HG03521 (cell line): ENCODE data around the gene B4GALT1.
A peak's percentile ranks its signal among the peaks of the same experiment; 100 is the strongest.

ENCODE experiments used
- ATAC-seq: cut with Tn5 transposase; IDR thresholded peaks from one replicate; pipeline ENCODE4 v1.9.1; 2021; ENCODE audit warnings: mild to moderate bottlenecking, moderate library complexity; ENCODE audit not compliant: unreplicated experiment

The B4GALT1 gene

DNA sequence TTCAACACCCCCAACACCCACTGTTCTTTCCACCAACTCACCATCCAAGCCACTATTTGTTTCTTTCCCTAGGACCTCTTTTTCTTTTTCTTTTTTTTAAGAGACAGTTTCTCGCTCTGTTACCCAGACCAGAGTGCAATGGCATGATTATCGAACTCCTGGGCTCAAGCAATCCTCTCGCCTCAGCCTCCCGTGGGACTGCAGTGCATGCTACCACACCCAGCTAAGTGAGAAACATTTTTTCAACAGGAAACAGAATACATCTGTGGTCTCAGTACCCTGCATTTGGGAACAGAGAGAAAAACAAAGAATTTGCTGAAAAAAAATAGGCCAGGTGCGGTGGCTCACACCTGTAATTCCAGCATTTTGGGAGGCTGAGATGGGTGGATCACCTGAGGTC, 24.6 kb downstream of the B4GALT1 start:
- ATAC-seq = no peak

DNA sequence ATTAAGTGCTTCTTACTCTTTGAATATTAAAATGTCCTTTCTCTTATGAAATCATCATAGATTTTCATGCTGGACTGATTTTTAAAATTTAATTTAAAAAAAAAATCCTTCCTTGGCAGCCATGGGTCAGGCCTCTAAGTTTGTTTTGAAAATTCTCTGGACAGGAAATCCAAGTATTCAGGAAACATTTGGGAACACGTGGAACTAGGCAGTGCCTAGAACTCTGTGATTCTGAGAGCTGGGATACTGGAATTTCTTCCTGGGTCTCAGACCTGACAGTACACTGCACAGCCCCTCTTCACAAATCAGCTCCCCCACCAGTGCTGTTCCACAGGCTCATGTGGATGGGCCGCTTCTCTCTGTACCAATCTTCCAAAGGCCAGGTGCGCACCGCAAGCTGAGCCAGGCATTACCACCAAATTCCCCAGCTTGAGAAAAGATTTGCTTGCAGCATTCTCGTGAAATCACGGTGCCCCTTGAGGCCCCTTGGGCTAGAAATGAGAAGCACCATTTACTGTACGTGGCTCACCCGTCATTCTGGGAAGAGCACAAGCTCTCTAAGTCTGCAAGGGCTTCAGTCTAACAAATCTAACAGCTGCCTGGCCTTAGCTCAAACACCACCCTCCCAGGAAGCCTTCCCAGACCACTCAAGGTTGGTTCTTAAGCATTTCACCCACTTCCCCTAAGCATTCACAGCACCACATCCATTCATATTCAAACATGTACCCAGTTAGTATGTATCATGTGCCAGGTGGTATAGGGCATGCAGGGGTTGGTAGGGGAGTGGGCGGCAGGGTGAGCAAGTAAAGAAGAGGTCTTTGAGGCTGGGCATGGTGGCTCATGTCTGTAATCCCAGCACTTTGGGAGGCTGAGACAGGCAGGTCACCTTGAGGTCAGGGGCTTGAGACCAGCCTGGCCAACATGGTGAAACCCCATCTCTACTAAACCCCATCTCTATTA, 26.5 kb downstream of the B4GALT1 start:
- ATAC-seq = no peak

DNA sequence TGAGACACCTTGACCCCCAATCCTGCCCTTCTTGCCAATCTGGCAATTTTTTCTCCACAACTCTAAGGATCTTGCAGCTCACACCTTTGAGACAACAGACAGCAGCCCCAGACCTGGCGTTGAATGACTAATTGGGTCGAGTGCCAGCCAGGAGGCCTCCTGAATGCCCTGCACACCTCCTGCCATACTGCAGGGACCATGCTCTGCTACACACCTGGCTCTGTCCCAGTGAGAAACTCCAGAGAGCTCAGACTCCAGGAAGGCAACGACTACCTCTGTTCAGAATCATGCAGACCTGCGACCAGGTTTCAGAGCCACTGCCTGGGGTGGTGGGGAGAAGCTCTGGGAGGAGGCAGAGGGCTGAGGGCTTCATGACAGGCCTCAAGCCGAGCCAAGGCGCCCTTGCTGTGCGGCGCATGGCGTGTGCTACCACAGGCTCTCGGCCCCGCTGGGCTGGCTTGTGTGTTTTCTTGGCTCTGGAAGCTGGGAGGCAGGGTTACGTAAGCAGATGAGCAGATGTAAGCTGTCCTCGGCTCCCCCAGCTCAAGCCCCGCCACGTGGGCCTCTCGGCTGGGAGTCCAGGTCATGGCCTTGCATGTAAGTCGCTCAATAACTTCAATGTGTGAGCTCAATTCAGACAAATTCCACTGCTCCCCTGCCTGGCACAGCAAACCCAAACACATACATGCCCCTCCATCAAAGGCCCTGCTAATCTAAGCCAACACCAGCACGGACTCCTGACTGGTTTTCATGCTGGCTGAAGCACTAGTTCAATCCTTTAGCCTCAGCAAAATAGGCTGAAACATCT, 27.5 kb downstream of the B4GALT1 start:
- no peak for ATAC-seq

DNA sequence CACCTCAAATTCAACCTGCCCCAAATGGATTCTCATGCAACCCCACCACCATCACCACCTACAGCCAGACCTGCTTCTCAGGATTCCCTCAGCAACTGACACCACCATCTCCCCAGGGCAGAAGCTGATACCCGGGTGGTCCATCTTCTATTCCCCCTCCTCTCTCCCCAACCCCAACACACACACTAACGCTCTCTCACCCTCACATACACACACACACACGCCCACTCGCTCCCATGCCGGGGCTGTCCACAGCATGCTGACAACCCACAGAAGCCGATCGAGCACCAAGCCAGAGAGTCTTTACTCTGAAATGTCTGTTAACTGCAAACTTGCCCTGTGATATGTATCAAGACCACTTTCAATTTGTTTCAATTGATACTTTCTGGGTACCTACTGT, 28.4 kb downstream of the B4GALT1 start:
- no peak for ATAC-seq

DNA sequence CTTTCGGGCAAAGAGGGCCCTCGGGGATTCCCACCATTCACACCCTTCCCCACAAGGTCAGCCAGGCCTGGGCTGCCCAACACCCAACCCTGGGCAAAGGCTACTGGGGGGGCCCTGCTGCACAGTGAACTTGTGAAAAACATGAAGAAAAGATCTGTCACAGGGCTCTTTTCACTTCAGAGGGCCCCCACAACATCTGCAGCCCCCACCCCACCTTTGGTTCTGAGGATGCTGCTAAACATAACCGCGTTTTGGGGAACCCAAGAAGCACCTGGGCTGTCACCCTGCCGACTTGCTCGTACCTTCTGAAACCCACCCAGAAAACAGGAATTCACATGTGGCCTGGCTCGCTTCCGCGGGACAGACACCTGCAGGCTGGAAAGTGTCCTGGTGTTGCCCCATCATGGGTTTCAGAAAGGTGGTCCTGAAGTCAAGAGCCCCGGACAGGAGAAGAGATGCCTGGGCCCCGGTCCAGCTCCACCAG, 29.3 kb downstream of the B4GALT1 start:
- no peak for ATAC-seq

DNA sequence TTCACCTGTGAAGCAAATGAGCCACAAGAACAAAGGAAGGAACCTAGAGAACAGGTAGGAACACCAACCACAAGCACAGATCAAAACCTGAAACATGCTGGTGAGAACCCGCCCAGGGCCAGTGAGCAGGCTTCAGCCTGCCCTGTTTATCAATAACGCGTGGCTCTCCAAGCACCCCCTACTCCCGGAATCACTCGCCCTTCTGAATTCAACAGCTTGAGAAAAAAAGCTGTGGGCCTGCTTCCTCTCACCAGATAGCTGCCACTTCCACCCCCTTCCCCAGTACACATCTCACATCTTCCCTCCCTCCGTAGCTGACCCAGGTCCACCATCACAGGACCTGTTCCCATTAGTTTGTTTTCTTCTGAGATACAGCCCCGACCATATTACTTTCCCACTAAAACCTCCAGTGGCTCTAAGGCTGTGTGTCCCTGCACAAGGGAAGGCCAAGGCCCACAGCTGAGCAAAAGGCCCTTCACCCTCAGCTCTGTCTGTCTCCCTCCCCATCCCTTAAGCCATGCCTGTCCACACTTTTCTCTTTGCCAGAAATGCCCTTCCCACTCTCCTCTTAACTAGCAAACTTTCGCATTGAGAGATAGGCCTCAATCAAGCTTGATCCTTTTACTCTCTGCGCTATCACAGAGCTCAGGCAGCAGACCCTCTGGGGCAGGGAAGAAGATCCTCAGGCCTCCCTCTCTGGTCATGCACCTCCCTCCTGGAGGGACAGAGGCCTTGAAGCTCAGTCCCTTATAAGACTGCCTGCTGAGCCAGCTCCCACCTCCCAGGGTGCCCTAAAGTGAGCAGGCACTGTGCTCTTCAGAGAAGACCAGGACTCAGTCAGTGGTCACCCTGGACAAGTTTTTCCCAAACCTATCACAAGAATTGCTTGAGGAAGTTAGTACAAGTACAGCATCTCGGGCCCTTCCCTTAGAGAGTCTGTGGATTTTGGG, 30.1 kb downstream of the B4GALT1 start:
- ATAC-seq = no peak

DNA sequence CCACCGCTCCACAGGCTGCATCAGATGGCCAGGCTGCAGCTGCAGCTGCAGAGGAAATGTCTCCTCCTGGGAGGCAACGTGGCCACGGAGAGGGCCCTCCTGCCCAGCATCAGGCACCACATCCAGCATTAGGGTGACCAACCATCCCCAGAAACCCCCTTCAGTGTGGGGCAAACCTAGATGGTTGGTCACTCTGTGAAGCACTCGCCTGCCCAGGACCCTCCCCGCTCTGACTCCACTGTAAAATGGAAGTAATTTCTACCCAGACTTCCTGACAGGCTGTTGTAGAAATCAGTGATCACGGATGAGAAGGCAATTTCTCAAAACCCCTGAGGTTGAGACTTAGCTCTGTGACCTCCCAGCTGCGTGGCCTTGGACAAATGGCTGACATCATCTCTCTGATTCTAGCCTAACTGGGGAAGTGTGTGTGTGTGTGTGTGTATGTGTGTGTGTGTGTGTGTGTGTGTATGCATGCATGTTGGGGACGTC, 31.6 kb downstream of the B4GALT1 start:
- ATAC-seq = no peak

DNA sequence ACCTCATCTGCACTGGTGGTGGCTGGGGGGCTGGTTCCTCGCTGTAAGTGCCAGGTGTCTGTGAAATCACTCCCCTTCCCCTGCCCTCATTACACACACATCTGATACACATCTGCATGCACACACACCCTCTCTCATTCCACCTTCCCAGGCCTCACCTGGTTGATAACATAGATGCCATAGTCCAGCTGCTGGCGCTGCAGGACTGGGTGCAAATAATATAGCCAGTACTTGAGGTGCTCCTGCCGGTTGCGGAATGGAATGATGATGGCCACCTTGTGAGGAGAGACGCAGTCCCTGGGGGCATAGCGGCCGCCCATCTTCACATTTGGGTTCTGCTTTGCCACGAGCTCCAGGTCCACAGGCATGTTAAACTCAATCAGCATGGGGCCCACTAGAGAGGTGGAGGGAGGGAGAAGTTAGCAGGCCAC, 32.1 kb downstream of the B4GALT1 start:
- no peak for ATAC-seq

DNA sequence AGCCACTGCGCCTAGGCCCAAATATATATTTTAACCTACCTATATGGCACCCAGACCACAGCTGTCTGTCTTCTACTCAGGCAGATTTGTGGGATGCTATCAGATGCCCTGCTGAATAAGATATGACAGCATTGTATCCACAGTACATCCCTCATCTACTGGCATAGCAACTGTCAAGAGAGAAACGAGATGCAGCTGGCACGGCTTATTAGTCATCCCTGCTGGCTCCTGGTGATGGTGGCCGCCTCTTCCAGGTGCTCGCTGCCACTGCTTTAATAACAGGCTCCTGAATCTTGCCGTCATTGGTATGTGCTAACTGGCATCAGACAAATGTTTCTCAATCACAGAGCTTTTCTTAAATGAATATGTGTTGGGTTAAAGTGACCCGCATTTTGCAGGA, 34.0 kb downstream of the B4GALT1 start:
- no peak for ATAC-seq

DNA sequence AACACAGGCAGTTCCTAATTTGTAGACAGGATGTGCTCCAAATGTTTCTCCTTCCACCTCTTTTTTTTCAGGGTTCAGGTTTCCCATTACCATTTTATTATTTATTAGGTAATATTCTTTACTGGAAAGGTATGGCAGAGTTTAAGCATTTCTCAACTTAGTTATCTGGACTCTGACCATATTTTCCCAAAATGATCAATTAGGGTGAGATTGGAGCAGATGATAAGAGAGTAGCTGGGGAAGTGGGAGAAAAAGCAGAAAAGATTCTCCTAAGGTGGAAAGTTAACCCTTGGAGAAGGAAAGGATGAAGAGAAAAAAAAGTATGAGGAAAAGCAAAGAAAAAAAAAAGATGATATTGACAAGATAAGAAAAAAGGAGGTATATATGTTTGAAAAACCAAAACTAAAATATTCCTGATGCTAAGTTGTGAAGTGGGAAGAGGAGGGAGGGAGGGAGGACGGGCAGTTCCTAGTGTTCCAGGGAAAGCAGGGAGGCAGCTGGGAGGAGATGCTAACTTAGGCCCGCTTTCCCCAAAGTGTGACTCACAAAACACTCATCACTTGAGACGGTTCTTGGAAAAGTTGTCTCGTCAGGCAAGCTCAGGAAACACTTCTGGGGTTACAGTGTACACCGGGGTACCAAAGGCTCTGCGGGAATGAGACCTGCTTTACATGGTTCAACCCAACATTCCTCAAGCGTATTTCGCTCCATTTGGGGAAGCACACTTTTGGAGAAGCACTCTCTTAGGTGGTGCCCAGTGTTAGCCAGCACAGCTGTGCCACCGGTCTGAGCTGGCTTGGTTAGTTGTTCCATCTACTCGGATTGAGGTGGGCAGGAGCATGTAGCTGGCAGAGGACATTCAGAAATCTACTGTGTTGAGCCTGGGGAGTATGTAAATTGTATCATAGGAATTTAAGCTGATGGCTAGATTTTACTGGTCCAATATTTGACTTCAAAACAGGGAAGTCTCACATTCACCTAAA, 35.1 kb downstream of the B4GALT1 start:
- ATAC-seq = no peak

DNA sequence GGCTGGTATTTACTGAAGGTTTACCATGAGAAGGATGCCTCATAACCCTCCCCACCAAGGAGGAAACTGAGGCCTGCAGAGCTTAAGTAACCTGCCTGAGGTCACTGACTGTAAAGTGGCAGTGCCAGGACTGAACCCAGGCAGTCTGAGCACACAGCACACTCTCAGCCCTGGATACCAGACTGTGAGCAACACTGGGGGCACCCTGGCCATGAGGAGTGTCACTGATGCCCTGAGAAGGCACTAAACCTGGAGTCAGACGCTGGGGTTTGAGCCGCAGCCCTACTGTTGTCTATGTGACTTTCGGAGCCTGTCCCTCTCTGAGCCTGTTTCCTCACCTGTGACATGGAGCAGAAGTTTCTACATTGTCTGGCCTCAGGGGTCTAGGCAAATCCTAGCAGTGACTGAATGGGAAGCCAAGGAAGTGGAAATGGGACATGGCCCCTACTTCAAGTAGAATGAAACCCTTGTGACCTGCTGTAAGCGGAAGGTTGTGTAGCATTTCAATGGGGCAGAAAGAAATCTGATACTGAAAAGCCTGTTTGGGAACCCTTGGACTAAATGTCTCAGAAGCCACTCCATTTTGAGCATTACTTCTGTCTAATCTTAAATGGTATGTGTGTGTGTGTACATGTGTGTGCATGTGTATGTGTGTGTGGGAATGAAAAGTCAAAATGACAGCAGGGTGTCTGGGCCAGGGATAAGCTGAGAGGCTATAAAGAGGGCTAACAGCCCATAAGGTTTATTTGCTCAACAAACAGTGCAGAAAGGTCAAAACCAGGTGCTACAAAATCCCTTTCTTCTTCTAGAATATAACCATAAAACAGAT, 36.0 kb downstream of the B4GALT1 start:
- ATAC-seq = no peak

DNA sequence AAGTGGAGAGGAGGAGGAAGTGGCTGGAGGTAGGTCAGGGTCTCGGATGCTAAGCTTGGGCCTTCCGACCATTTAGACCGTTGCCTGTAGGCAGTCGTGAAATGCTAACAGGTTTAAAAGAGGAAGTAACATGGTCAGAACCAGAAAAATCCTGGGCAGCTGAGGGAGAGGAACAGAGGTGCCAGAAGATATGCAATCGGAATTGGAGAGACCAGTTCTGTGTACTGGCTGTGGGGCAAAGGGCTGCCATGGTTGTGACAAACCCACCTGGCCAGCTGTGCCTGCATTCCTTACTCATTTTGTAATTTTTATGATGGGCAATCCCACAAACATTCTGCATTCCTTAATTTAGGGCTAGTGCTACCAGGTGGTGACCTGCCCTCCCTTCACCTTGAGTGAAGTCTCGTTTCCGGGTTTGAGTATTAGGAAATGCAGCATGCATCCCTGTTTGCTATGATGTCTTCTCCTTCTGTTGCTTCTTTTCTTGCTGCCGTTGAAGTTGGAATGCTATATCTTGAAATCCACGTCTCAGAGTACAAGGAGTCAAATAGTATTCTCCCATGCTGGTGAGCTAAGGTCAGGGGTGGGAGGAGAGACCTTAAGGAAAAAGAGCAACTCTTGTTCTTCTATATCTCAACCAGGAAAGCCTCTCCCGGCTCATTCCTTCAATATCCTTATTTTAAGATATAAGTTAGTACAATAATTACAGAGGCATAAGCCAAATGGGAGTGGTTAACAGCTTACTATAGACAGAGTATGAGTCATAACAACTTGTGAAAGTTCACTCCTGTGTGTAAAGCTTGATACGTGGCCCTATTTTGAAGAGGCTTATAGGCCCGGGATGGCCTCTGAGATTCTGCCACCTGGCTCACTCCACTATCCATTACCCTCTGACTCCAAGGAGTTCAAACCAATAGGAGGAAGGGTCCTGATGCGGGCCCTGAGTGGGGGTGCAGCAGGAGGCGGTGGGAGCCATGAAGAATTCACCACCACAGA, 37.0 kb downstream of the B4GALT1 start:
- peak; percentile 74 for ATAC-seq

DNA sequence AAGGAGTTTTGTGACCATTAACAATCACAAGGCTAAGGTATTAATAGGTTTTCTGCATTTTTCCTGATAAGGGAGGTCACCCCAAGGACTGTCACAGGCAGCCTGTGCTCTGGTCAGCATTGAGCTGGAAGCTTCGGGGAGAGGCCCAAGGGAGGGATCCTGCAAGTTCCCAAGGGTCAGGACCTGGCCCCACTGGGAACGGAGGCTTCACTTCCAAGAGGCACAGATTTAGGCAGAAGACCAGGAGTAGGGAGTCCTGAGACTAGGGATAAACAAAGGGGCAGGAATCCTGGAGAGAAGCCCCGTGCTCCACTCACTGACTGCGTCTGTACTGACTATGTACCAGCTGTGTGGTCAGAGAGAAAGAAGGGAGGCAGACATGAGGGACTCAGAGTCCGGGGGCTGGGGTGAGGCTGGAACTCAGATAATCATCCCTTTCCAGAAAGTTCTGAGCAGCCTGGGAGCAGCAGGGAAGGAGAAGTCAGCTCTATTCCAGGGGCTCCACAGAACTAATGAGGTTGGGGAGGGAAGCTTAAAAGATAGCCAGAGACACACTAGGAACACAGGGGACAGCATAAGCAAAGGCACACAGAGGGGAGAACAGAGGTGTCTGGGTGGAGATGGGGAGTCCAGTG, 37.8 kb downstream of the B4GALT1 start:
- no peak for ATAC-seq

DNA sequence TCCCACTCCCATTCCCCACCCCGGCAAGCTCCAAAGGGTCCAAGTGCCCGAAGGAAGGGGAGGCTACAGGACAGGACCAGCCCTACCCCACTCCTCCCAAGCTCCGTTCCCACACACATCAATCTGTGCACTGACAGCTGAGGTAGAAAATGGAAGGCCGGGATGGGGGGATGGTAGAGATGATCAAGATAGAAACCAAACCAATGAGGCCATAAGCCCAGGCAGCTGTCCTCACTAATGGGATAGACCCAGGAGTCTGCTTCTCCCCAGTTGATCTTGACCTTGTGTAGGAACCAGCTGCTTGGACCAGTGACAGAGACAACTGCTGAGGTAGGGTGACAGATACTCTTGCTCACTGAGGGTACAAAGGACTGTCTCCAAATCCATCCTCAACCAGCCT, 38.6 kb downstream of the B4GALT1 start:
- no peak for ATAC-seq

DNA sequence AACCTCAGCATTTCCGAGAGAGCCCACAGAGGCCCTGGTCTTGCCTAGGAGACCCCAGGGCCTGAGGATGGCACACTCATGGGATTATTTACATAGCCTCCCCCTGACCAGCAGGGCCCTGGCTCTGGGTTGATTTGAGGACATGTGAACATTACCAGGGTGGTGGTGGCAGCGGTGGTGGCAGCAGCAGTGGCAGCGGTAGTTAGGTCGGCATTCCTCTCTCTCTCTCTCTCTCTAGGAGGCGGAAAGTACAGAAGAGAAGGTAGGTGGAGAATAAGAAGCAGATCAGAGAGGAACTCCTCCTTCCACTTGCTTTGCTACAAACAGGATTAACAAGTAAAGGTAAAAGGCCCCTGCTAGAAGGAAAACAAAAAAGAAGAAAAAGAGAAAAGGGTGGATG, 39.3 kb downstream of the B4GALT1 start:
- no peak for ATAC-seq

DNA sequence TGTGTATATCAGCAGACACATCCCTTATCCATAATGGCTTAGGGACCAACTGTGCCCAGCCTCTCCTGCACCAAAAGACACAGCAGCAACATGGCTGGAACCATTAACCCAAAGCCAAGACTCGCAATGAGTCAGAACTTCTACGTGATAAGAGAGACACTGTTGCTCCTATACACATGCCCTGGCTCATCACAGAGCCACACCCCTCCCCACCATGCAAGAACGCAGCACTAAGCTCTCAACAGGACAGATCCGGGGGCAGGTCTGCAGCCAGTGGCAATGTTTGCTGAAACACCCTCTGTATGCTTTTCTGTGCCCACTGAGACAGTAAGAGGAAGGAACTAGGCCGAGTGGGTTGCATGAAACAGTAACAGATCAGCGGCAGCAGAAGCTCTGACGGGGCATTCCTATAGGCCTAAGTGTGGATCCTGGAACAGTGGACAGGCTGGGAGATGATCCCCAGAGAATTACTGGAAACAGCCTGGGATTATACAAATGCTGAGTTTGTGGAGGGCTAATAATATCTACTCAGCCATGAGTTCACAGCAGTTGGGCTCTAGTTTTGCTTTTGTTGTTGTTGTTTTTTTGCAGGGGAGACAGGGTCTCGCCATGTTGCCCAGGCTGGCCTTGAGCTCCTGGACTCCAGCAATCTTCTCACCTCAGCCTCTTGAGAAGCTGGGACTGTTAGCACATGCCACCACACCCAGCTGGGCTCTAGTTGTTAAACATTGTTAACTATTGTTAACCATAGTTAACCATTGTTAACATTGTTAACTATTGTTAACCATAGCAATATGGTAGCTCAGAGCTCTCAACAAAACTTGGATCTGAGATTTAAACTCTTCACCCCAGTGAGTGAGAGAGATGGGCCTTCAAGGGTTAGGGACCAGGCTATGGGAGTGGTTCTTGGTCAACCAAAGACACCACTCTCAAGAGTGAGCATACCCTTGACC, 41.0 kb downstream of the B4GALT1 start:
- ATAC-seq = no peak
